Measurements from ENCODE around the gene FAM209A. TPM values are rescaled to one million over a fixed set of nuclear protein-coding genes. Genes with fewer than 3 reads are reported as not detected.
"Not testable (repeated sequence)": the region's sequence is repeated elsewhere in the genome, so short reads cannot be mapped to it uniquely, and the experiment has no call there.

The FAM209A gene
- total RNA-seq, 6 experiments from 2014 or later = 0.24 to 0.37 TPM; not detected in 4

- Histone ChIP-seq H3K36me3 (no peaks in the 10 kb centered on the region), H3K9me3 (no peaks in the 10 kb centered on the region), H3K27ac (no peak overlapping the region), H3K4me1 (no peaks in the 10 kb centered on the region), H3K4me3 (no peak overlapping the region), H3K27me3 (no peaks in the 10 kb centered on the region)
- intact Hi-C loops (cut with DNase I) = no loop called here
- ATAC-seq (no peak), DNase-seq (no peak)
- 36% methylated on average over 5 of the region's 6 CpGs for WGBS (ENCODE audit: insufficient coverage, low coverage, low lambda C conversion rate, missing lambda C conversion rate)
- TF ChIP-seq CTCF (IDR thresholded peaks at IDR 0.05) = no peak
These were observed 34.4 kb downstream of the FAM209A start for GRCh38 chr20:56558968-56559367.

GRCh38 chr20:56564526-56564925, 40.0 kb downstream of the FAM209A start:
- ATAC-seq; H3K27ac ChIP-seq; H3K4me3 ChIP-seq; DNase-seq; H3K4me1 ChIP-seq; H3K27me3 ChIP-seq; intact Hi-C loops (cut with DNase I); H3K9me3 ChIP-seq; H3K36me3 ChIP-seq: not testable (repeated sequence)
- WGBS (ENCODE audit: insufficient coverage, low coverage, low lambda C conversion rate, missing lambda C conversion rate) = 87% methylated on average over 6 of the region's 6 CpGs

- no peaks in the 10 kb centered on the region for H3K4me1 ChIP-seq
- TF ChIP-seq CTCF (IDR thresholded peaks at IDR 0.05) = no peak
- no peak for TF ChIP-seq POLR2A (IDR thresholded peaks at IDR 0.05)
- H3K4me3 ChIP-seq = no peak overlapping the region
- H3K27ac ChIP-seq = no peak overlapping the region
- ATAC-seq (no peak), DNase-seq (no peak)
- 68% methylated on average over 4 of the region's 4 CpGs for WGBS (ENCODE audit: insufficient coverage, low coverage, low lambda C conversion rate, missing lambda C conversion rate)
- no peaks in the 10 kb centered on the region for H3K27me3 ChIP-seq
- H3K9me3 ChIP-seq = no peaks in the 10 kb centered on the region
- intact Hi-C loops (cut with DNase I) = no loop called here
- no peaks in the 10 kb centered on the region for H3K36me3 ChIP-seq
These were observed 41.0 kb downstream of the FAM209A start for GRCh38 chr20:56565511-56565910.

GRCh38 chr20:56566621-56567020, 42.1 kb downstream of the FAM209A start:
- H3K27ac ChIP-seq = no peak overlapping the region
- TF ChIP-seq CTCF (IDR thresholded peaks at IDR 0.05) = no peak
- no peak for TF ChIP-seq POLR2A (IDR thresholded peaks at IDR 0.05)
- intact Hi-C loops (cut with DNase I) = no loop called here
- no peaks in the 10 kb centered on the region for H3K36me3 ChIP-seq
- no peak overlapping the region for H3K4me3 ChIP-seq
- no peaks in the 10 kb centered on the region for H3K4me1 ChIP-seq
- no peaks in the 10 kb centered on the region for H3K27me3 ChIP-seq
- DNase-seq = no peak
- 63% methylated on average over 3 of the region's 3 CpGs for WGBS (ENCODE audit: insufficient coverage, low coverage, low lambda C conversion rate, missing lambda C conversion rate)
- H3K9me3 ChIP-seq = no peaks in the 10 kb centered on the region
- no peak for ATAC-seq

GRCh38 chr20:56570832-56571231, 46.3 kb downstream of the FAM209A start:
- DNase-seq (no peak), ATAC-seq (no peak)
- Histone ChIP-seq H3K4me1 (no peaks in the 10 kb centered on the region), H3K36me3 (no peaks in the 10 kb centered on the region), H3K9me3 (no peaks in the 10 kb centered on the region), H3K27me3 (no peaks in the 10 kb centered on the region), H3K27ac (no peak overlapping the region), H3K4me3 (no peak overlapping the region)
- intact Hi-C loops (cut with DNase I) = no loop called here
- TF ChIP-seq CTCF (IDR thresholded peaks at IDR 0.05) (no peak), POLR2A (IDR thresholded peaks at IDR 0.05) (no peak)
- WGBS (ENCODE audit: insufficient coverage, low coverage, low lambda C conversion rate, missing lambda C conversion rate) = 40% methylated on average over 2 of the region's 2 CpGs
